H1 (cell line): ENCODE measurements around the gene NFKBIE. TPM values are rescaled to one million over a fixed set of nuclear protein-coding genes. Genes with fewer than 3 reads are reported as not detected.

Experiments used
- CTCF ChIA-PET: fragments of 300-600 bp; sonication (Branson Sonifier 250); formaldehyde crosslinking; loops from one replicate; lab custom pipeline; 2021; ENCODE audit not compliant: partially characterized antibody; lab: Charles Lee
- POLR2A ChIA-PET: fragments of 300-600 bp; sonication (Branson Sonifier 250); formaldehyde crosslinking; loops from one replicate; lab custom pipeline; 2021; ENCODE audit warnings: inconsistent platforms; ENCODE audit not compliant: partially characterized antibody; lab: Charles Lee
- DNase-seq, 2 experiments: peaks; one replicate each; pipeline versions ENCODE4 v3.0.0 to v3.0.0-alpha.2; 2010 to 2022; ENCODE audit warnings: low spot score in 2 of 2, low read depth in 1 of 2, mixed read lengths in 1 of 2
- FAIRE-seq: peaks from 2 replicates; lab custom pipeline; 2011; peaks lifted over from hg19 to GRCh38; lab: Jason Lieb, UNC
- H2AFZ ChIP-seq: 2 replicates; pipeline ENCODE4 v1.8.1; 2012; ENCODE audit warnings: low read length, inconsistent platforms
- H2AK5ac ChIP-seq: 2 replicates; pipeline ENCODE4 v1.6.1; 2013; ENCODE audit warnings: low read depth, low read length
- H2BK120ac ChIP-seq: replicated peaks from 2 replicates; pipeline ENCODE3; 2013; ENCODE audit warnings: low read depth, low read length, inconsistent platforms
- H2BK12ac ChIP-seq: 2 replicates; pipeline ENCODE4 v1.6.1; 2013; ENCODE audit warnings: low read depth, low read length
- H2BK15ac ChIP-seq: 2 replicates; pipeline ENCODE4 v1.6.1; 2013; ENCODE audit warnings: low read length
- H2BK20ac ChIP-seq: 2 replicates; pipeline ENCODE4 v1.6.1; 2013; ENCODE audit warnings: low read length
- H2BK5ac ChIP-seq: 2 replicates; pipeline ENCODE4 v1.6.1; 2013; ENCODE audit warnings: low read depth, low read length
- H3K14ac ChIP-seq: 2 replicates; pipeline ENCODE4 v1.6.1; 2013; ENCODE audit warnings: inconsistent platforms; ENCODE audit not compliant: insufficient read length
- H3K18ac ChIP-seq: 2 replicates; pipeline ENCODE4 v1.6.1; 2013; ENCODE audit warnings: low read length; ENCODE audit errors: extremely low read depth
- H3K23ac ChIP-seq: 2 replicates; pipeline ENCODE4 v1.6.1; 2013; ENCODE audit warnings: inconsistent platforms; ENCODE audit not compliant: insufficient read length
- H3K23me2 ChIP-seq: 2 replicates; pipeline ENCODE4 v1.6.1; 2013; ENCODE audit warnings: low read depth, low read length
- H3K27ac ChIP-seq: 2 replicates; pipeline ENCODE4 v1.6.1; 2011; ENCODE audit warnings: low read depth, low read length, inconsistent platforms
- H3K27me3 ChIP-seq, 4 experiments: replicated peaks in 1 of 4; 1 replicate in 1 of 4; 2 replicates in 3 of 4; pipeline versions ENCODE4 v1.6.1 to v1.8.1; 2011 to 2013; ENCODE audit warnings: low read length in 3 of 4, mild to moderate bottlenecking in 3 of 4, inconsistent platforms in 2 of 4, mixed read lengths in 2 of 4, moderate library complexity in 1 of 4; ENCODE audit not compliant: control insufficient read depth in 3 of 4, insufficient read depth in 3 of 4; ENCODE audit errors: extremely low read depth in 1 of 4
- H3K36me3 ChIP-seq, 4 experiments: 2 replicates each; pipeline versions ENCODE4 v1.6.1 to v1.8.1; 2011 to 2013; ENCODE audit warnings: mild to moderate bottlenecking in 4 of 4, low read length in 3 of 4, moderate library complexity in 2 of 4, control low read depth in 1 of 4, inconsistent platforms in 1 of 4; ENCODE audit not compliant: insufficient read depth in 4 of 4, control insufficient read depth in 2 of 4
- H3K4ac ChIP-seq: replicated peaks from 2 replicates; pipeline ENCODE3; 2013; ENCODE audit warnings: low read length, low read depth, mixed read lengths, inconsistent platforms; ENCODE audit not compliant: insufficient read length
- H3K4me1 ChIP-seq, 4 experiments: replicated peaks in 1 of 4; 1 replicate in 1 of 4; 2 replicates in 3 of 4; pipeline versions ENCODE4 v1.6.1 to v1.8.1; 2011 to 2013; ENCODE audit warnings: low read length in 3 of 4, inconsistent platforms in 2 of 4, mixed read lengths in 1 of 4; ENCODE audit not compliant: insufficient read depth in 4 of 4, control insufficient read depth in 3 of 4
- H3K4me2 ChIP-seq, 2 experiments: 2 replicates each; pipeline versions ENCODE4 v1.6.1 to v1.8.1; 2011 to 2013; ENCODE audit warnings: low read depth in 2 of 2, low read length in 2 of 2, control low read depth in 1 of 2, inconsistent platforms in 1 of 2, mild to moderate bottlenecking in 1 of 2; ENCODE audit not compliant: insufficient read depth in 1 of 2
- H3K4me3 ChIP-seq, 4 experiments: fragments of 200-600, 300-600 bp in 1 of 4; sonication (generic), shearing (Covaris generic), sonication (Bioruptor Twin) in 1 of 4; 2 replicates each; pipeline versions ENCODE4 v1.5.1 to v1.8.1; 2011 to 2016; ENCODE audit warnings: low read length in 4 of 4, low read depth in 3 of 4, control low read depth in 2 of 4, inconsistent platforms in 2 of 4, mild to moderate bottlenecking in 2 of 4, mixed read lengths in 1 of 4, moderate library complexity in 1 of 4; ENCODE audit not compliant: insufficient read depth in 2 of 4; ENCODE audit errors: extremely low read depth in 1 of 4
- H3K56ac ChIP-seq: replicated peaks from 2 replicates; pipeline ENCODE3; 2013; ENCODE audit warnings: low read depth, mild to moderate bottlenecking, mixed read lengths, low read length, inconsistent platforms; ENCODE audit not compliant: insufficient read length
- H3K79me1 ChIP-seq: 2 replicates; pipeline ENCODE4 v1.6.1; 2013; ENCODE audit warnings: low read depth, low read length, control low read depth
- H3K79me2 ChIP-seq, 2 experiments: 2 replicates each; pipeline versions ENCODE4 v1.6.1 to v1.8.1; 2012 to 2013; ENCODE audit warnings: low read length in 2 of 2, mild to moderate bottlenecking in 2 of 2, inconsistent platforms in 1 of 2; ENCODE audit not compliant: insufficient read depth in 2 of 2, control insufficient read depth in 1 of 2
- H3K9ac ChIP-seq, 4 experiments: replicated peaks in 1 of 4; 1 replicate in 1 of 4; 2 replicates in 3 of 4; pipeline versions ENCODE4 v1.6.1 to v1.8.1; 2011 to 2013; ENCODE audit warnings: low read depth in 3 of 4, low read length in 3 of 4, control low read depth in 2 of 4, mild to moderate bottlenecking in 2 of 4, moderate library complexity in 2 of 4, inconsistent platforms in 1 of 4; ENCODE audit errors: extremely low read depth in 1 of 4
- H3K9me3 ChIP-seq, 2 experiments: 2 replicates each; pipeline versions ENCODE4 v1.6.1 to v1.8.1; 2012 to 2013; ENCODE audit warnings: mild to moderate bottlenecking in 2 of 2, moderate library complexity in 2 of 2, control low read depth in 1 of 2, inconsistent platforms in 1 of 2, low read depth in 1 of 2, low read length in 1 of 2, mixed read lengths in 1 of 2; ENCODE audit not compliant: insufficient read depth in 2 of 2
- H4K20me1 ChIP-seq, 2 experiments: replicated peaks in 1 of 2; 2 replicates each; pipeline versions ENCODE3 to v1.8.1; 2011 to 2013; ENCODE audit warnings: inconsistent platforms in 2 of 2, low read length in 2 of 2, mild to moderate bottlenecking in 1 of 2; ENCODE audit not compliant: insufficient read depth in 2 of 2, control insufficient read depth in 1 of 2
- H4K5ac ChIP-seq: 2 replicates; pipeline ENCODE4 v1.6.1; 2013; ENCODE audit warnings: low read length, low read depth, mixed read lengths, inconsistent platforms; ENCODE audit not compliant: insufficient read length
- H4K8ac ChIP-seq: 2 replicates; pipeline ENCODE4 v1.8.0; 2013; ENCODE audit warnings: mild to moderate bottlenecking, moderate library complexity, low read length, inconsistent platforms; ENCODE audit not compliant: insufficient read depth; ENCODE audit errors: extremely low read depth
- H4K91ac ChIP-seq: replicated peaks from 2 replicates; pipeline ENCODE3; 2013; ENCODE audit warnings: low read length, mixed read lengths, inconsistent platforms; ENCODE audit not compliant: insufficient read length
- CTBP2 ChIP-seq: IDR thresholded peaks from 2 replicates; pipeline ENCODE4 v1.7.0; 2011; ENCODE audit warnings: borderline replicate concordance, mild to moderate bottlenecking, moderate library complexity, mixed read lengths, low read length; ENCODE audit not compliant: insufficient read depth, insufficient read length
- TEAD4 ChIP-seq: IDR thresholded peaks from 2 replicates; pipeline ENCODE4 v1.6.1; 2012; ENCODE audit warnings: low read depth, low read length, inconsistent platforms, mixed read lengths
- whole genome bisulfite sequencing, 2 experiments: shearing (Covaris generic) in 1 of 2; methylation state at CpG; one replicate each; pipeline versions ENCODE4 v1.1.6 to v1.1.7; 2013 to 2015; ENCODE audit warnings: low lambda C conversion rate in 2 of 2, mixed read lengths in 2 of 2, inconsistent platforms in 1 of 2, low coverage in 1 of 2, missing lambda C conversion rate in 1 of 2; ENCODE audit not compliant: insufficient replicate concordance in 2 of 2, insufficient coverage in 1 of 2, insufficient read length in 1 of 2; ENCODE audit errors: extremely low coverage in 1 of 2, missing lambda C conversion rate in 1 of 2; 5-methylcytosine and 5-hydroxymethylcytosine counted together
- polyA plus RNA-seq, 7 experiments: library from polyadenylated mRNA; depleted of rRNA in 3 of 7; stranded (reverse) in 5 of 7; unstranded in 2 of 7; fragments of >200 nt in 5 of 7; fragments of 200-250 nt in 2 of 7; gene quantifications; 1 replicate in 5 of 7; 2 replicates in 1 of 7; 4 replicates in 1 of 7; pipeline versions ENCODE4 v1.2.1 to v1.2.3, GENCODE V29; 2011 to 2013; ENCODE audit warnings: missing spikeins in 2 of 7, mixed read lengths in 2 of 7
- total RNA-seq: library from RNA; stranded (reverse); fragmentation: NEBNext Ultra II Directional; extraction: Animal tissue kit (Norgen Biotek cat#: 25700); gene quantifications from 2 replicates; pipeline ENCODE4 v1.2.1, GENCODE V29; 2021

The NFKBIE gene
- total and polyA plus RNA-seq, 2 of the 8 experiments (the other 6 are each of a cell fraction or from before 2014, with no cell fraction given): 13.5 to 19.2 TPM

DNA sequence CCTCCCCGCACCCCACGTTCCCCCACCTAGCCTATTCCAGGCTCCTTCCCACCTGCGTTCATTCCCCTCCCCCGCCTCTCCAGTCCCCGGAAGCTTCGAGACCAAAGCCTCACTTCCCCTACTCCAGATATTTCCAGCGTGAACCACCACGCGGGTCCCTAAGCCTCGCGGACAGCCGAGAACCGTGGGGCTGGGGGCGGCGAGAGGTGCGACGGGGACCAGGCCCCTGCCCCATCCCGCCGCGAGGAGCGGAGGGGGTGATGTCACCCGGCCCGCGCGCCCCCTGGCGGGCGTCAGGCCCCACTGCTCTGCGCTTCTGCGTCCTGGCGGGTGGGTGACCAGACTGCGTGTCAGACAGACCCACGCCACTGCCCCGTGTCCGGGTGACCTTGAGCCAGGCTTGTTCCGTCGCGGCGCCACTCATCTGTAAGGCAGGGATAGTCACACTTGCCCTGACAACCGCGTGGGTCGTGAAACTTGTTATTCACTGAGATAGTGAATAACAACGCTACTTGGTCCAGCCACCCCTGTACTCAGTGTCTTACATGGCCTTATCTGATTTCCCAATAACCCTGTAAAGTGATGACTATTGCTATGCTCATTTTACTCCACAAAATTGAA, 27.4 kb downstream of the NFKBIE start:
- CTCF ChIA-PET: interaction anchor here (0.7 to 19.4 kb wide), 18 partner anchors 8 to 142 kb away, joined by 3 to 287 read pairs (median 4); partner anchors contain the start of genes HSP90AB1 and SLC29A1
- Histone ChIP-seq H3K4me3 (peak overlapping the region; percentile 19 to 71 (median 48)), H3K14ac (no peak overlapping the region), H3K9ac (peak overlapping the region in 2 of 4 experiments; percentile 35 to 57; a peak in 4 of 7 replicates), H3K18ac (no peak overlapping the region; the same call in 1 of the 2 replicates), H3K56ac (no peak overlapping the region), H3K4me1 (peaks cover 4 to 15% (median 9%) of the 10 kb centered on the region in 4 experiments; a peak in 6 of 7 replicates), H4K20me1 (peaks cover 5 to 6% of the 10 kb centered on the region in 2 experiments), H4K5ac (peak overlapping the region; percentile 73), H3K4me2 (peak overlapping the region; percentile 25 to 84), H3K27me3 (no peaks in the 10 kb centered on the region; a peak in 1 of 7 replicates), H2AFZ (no peak overlapping the region), H2AK5ac (no peak overlapping the region), H3K4ac (peak overlapping the region; percentile 91), H2BK12ac (no peak overlapping the region), H3K79me2 (no peaks in the 10 kb centered on the region), H2BK5ac (peak overlapping the region; percentile 22), H4K91ac (peak overlapping the region; percentile 66), H3K36me3 (peaks cover 12 to 16% (median 15%) of the 10 kb centered on the region in 4 experiments), H3K9me3 (no peaks in the 10 kb centered on the region), H2BK15ac (0 out of 2 replicates have a peak overlapping the region, but pooled peaks have one; percentile 12), H3K27ac (peak overlapping the region; percentile 11; the same call in 1 of the 2 replicates), H3K23me2 (peaks cover 4% of the 10 kb centered on the region; the same call in 1 of the 2 replicates), H4K8ac (peak overlapping the region; percentile 80), H3K23ac (no peak overlapping the region), H2BK20ac (no peak overlapping the region), H2BK120ac (no peak overlapping the region), H3K79me1 (no peaks in the 10 kb centered on the region; the same call in 1 of the 2 replicates)
- POLR2A ChIA-PET: interaction anchor here (0.7 to 21.0 kb wide), 15 partner anchors 8 to 100 kb away, joined by 3 to 581 read pairs (median 3); partner anchors contain the start of genes HSP90AB1, MYMX, SLC29A1 and SLC35B2
- DNase-seq: peak in 1 of 2 experiments; percentile 89
- no peak for FAIRE-seq
- WGBS, 2 experiments: 5% methylated on average over 41 of the region's 42 CpGs; no CpG with 5 or more reads in 1 of the 2 experiments
- TF ChIP-seq TEAD4 (no peak), CTBP2 (peak; percentile 19)
